Retina (tissue), 1 donor: ENCODE results near the gene AKAP17A.

ENCODE experiments used
- DNase-seq: peaks from one replicate; pipeline ENCODE4 v3.0.0-alpha.2; 2016

AKAP17A gene

GRCh38 chrX:1582686-1583437, 8.5 kb upstream of the AKAP17A start:
- DNase-seq: no peak

- DNase-seq: no peak
These were observed 7.0 kb upstream of the AKAP17A start for GRCh38 chrX:1584237-1585011.

GRCh38 chrX:1587161-1587560, 4.2 kb upstream of the AKAP17A start:
- no peak for DNase-seq

- no peak for DNase-seq
These were observed 1.9 kb upstream of the AKAP17A start for GRCh38 chrX:1589356-1590130.

- no peak for DNase-seq
These were observed 562 bp downstream of the AKAP17A start for GRCh38 chrX:1591863-1592469.

GRCh38 chrX:1592470-1593142, 1.2 kb downstream of the AKAP17A start:
- no peak for DNase-seq

GRCh38 chrX:1593286-1594271, 2.2 kb downstream of the AKAP17A start:
- no peak for DNase-seq

- no peak for DNase-seq
These were observed 4.3 kb downstream of the AKAP17A start for GRCh38 chrX:1595711-1596060.

- DNase-seq: no peak
These were observed 5.4 kb downstream of the AKAP17A start for GRCh38 chrX:1596676-1597344.

- no peak for DNase-seq
These were observed 6.1 kb downstream of the AKAP17A start for GRCh38 chrX:1597345-1598020.

- no peak for DNase-seq
These were observed 6.8 kb downstream of the AKAP17A start for GRCh38 chrX:1598021-1598875.

GRCh38 chrX:1598876-1599790, 7.7 kb downstream of the AKAP17A start:
- DNase-seq: no peak

- no peak for DNase-seq
These were observed 8.5 kb downstream of the AKAP17A start for GRCh38 chrX:1599791-1600405.

- no peak for DNase-seq
These were observed 9.1 kb downstream of the AKAP17A start for GRCh38 chrX:1600406-1601050.

- DNase-seq: no peak
These were observed 9.8 kb downstream of the AKAP17A start for GRCh38 chrX:1601051-1601767.

GRCh38 chrX:1601768-1602085, 10.3 kb downstream of the AKAP17A start:
- no peak for DNase-seq
